OCI-LY3 (cell line): Measurements from ENCODE around the gene NECAP2.
"Not testable (repeated sequence)": the region's sequence is repeated elsewhere in the genome, so short reads cannot be mapped to it uniquely, and the experiment has no call there.

ENCODE experiments used
- H2AFZ ChIP-seq: fragments of 200-600, 300-600 bp; shearing (Covaris generic); 2 replicates; pipeline ENCODE4 v1.6.0; 2014; ENCODE audit warnings: antibody characterized with exemption, low read depth, low read length
- H3K27ac ChIP-seq: fragments of 200-600, 300-600 bp; sonication (generic); 2 replicates; pipeline ENCODE4 v1.5.1; 2014; ENCODE audit warnings: mild to moderate bottlenecking, low read length, moderate library complexity, mixed read lengths
- H3K27me3 ChIP-seq: fragments of 200-600, 300-600 bp; sonication (generic); 2 replicates; pipeline ENCODE4 v1.6.1; 2014; ENCODE audit warnings: low read depth, low read length, mixed read lengths
- H3K36me3 ChIP-seq: fragments of 200-600, 300-600 bp; sonication (generic); replicated peaks from 2 replicates; pipeline ENCODE3; 2014; ENCODE audit warnings: low read depth, low read length, mixed read lengths
- H3K4me1 ChIP-seq: fragments of 300-600, 200-600 bp; sonication (generic); 2 replicates; pipeline ENCODE4 v1.6.1; 2014; ENCODE audit warnings: low read length, mixed read lengths
- H3K4me2 ChIP-seq: fragments of 200-600, 300-600 bp; sonication (generic); 2 replicates; pipeline ENCODE4 v1.6.1; 2014; ENCODE audit warnings: low read length, mixed read lengths
- H3K4me3 ChIP-seq: fragments of 300-600, 200-600 bp; sonication (generic); 2 replicates; pipeline ENCODE4 v1.5.1; 2014; ENCODE audit warnings: antibody characterized with exemption, mild to moderate bottlenecking, low read length, moderate library complexity
- H3K79me2 ChIP-seq: fragments of 300-600, 200-600 bp; shearing (Covaris generic); 2 replicates; pipeline ENCODE4 v1.6.1; 2014; ENCODE audit warnings: mild to moderate bottlenecking, low read length, mixed read lengths
- H3K9ac ChIP-seq: fragments of 300-600, 200-600 bp; shearing (Covaris generic); 2 replicates; pipeline ENCODE4 v1.6.0; 2014; ENCODE audit warnings: mild to moderate bottlenecking, low read length, moderate library complexity
- H3K9me3 ChIP-seq: fragments of 200-600, 300-600 bp; shearing (Covaris generic); 2 replicates; pipeline ENCODE4 v1.6.1; 2014; ENCODE audit warnings: low read length, mixed read lengths; ENCODE audit not compliant: insufficient read depth
- H4K20me1 ChIP-seq: fragments of 200-600, 300-600 bp; sonication (generic); 2 replicates; pipeline ENCODE4 v1.6.1; 2016; ENCODE audit warnings: low read length, mixed read lengths; ENCODE audit not compliant: insufficient read depth
- CTCF ChIP-seq: fragments of 200-600, 300-600 bp; sonication (generic); IDR thresholded peaks from 2 replicates; pipeline ENCODE4 v1.5.1; 2014; ENCODE audit warnings: antibody characterized with exemption, low read length, low read depth
- EZH2phosphoT487 ChIP-seq: fragments of 200-600 bp; shearing (Covaris generic); IDR thresholded peaks from 2 replicates; pipeline ENCODE4 v1.6.1; 2018; ENCODE audit warnings: antibody characterized with exemption, mixed run types, low read depth

Gene NECAP2

GRCh38 chr1:16449065-16449464 lies 8.5 kb downstream of the NECAP2 start:
- H3K79me2 ChIP-seq: peaks cover 9% of the 10 kb centered on the region; the same call in 1 of the 2 replicates
- no peak overlapping the region for H3K4me2 ChIP-seq

GRCh38 chr1:16449666-16450065 lies 9.1 kb downstream of the NECAP2 start:
- Histone ChIP-seq H2AFZ (no peak overlapping the region), H3K9me3 (no peaks in the 10 kb centered on the region), H3K79me2 (peaks cover 9% of the 10 kb centered on the region; the same call in 1 of the 2 replicates), H3K9ac (no peak overlapping the region), H3K27ac (peak overlapping the region; percentile 80; the same call in 1 of the 2 replicates), H3K4me1 (peaks cover 28% of the 10 kb centered on the region), H3K4me3 (no peak overlapping the region), H4K20me1 (no peaks in the 10 kb centered on the region), H3K27me3 (no peaks in the 10 kb centered on the region), H3K36me3 (peaks cover 21% of the 10 kb centered on the region), H3K4me2 (no peak overlapping the region)
- TF ChIP-seq CTCF (no peak), EZH2phosphoT487 (no peak)

More at GRCh38 chr1:16449065-16449464, 8.5 kb downstream of the NECAP2 start:
- Histone ChIP-seq H3K9me3 (no peaks in the 10 kb centered on the region), H3K4me3 (no peak overlapping the region), H3K4me1 (peaks cover 28% of the 10 kb centered on the region), H4K20me1 (no peaks in the 10 kb centered on the region), H2AFZ (no peak overlapping the region), H3K9ac (no peak overlapping the region), H3K27me3 (no peaks in the 10 kb centered on the region), H3K36me3 (peaks cover 26% of the 10 kb centered on the region), H3K27ac (no peak overlapping the region)
- TF ChIP-seq CTCF: no peak
- TF ChIP-seq EZH2phosphoT487: no peak

- peaks cover 16% of the 10 kb centered on the region for H3K36me3 ChIP-seq
- H3K4me1 ChIP-seq: peaks cover 37% of the 10 kb centered on the region
- no peak overlapping the region for H3K9ac ChIP-seq
- peak overlapping the region; percentile 69 for H3K4me2 ChIP-seq
- no peak overlapping the region for H2AFZ ChIP-seq
- peak overlapping the region; percentile 80 for H3K27ac ChIP-seq
- TF ChIP-seq EZH2phosphoT487: no peak
- TF ChIP-seq CTCF: no peak
- H4K20me1 ChIP-seq: no peaks in the 10 kb centered on the region
- no peaks in the 10 kb centered on the region for H3K27me3 ChIP-seq
- H3K4me3 ChIP-seq: peak overlapping the region; percentile 50
- peaks cover 6% of the 10 kb centered on the region; the same call in 1 of the 2 replicates for H3K79me2 ChIP-seq
- H3K9me3 ChIP-seq: no peaks in the 10 kb centered on the region
These were observed 10.4 kb downstream of the NECAP2 start for GRCh38 chr1:16450863-16451481.

- H2AFZ ChIP-seq: no peak overlapping the region
- peak overlapping the region; percentile 69 for H3K4me2 ChIP-seq
- peak overlapping the region; percentile 80 for H3K27ac ChIP-seq
- H3K9me3 ChIP-seq: no peaks in the 10 kb centered on the region
- H3K4me3 ChIP-seq: peak overlapping the region; percentile 50
- H3K9ac ChIP-seq: peak overlapping the region; percentile 61
- H3K4me1 ChIP-seq: peaks cover 41% of the 10 kb centered on the region
- H3K36me3 ChIP-seq: peaks cover 19% of the 10 kb centered on the region
- H3K79me2 ChIP-seq: peaks cover 6% of the 10 kb centered on the region; the same call in 1 of the 2 replicates
- no peak for TF ChIP-seq EZH2phosphoT487
- no peak for TF ChIP-seq CTCF
- H4K20me1 ChIP-seq: no peaks in the 10 kb centered on the region
- no peaks in the 10 kb centered on the region for H3K27me3 ChIP-seq
These were observed 11.5 kb downstream of the NECAP2 start for GRCh38 chr1:16451841-16452528.

GRCh38 chr1:16454909-16455308 lies 14.4 kb downstream of the NECAP2 start:
- not testable (repeated sequence) for H3K79me2 ChIP-seq, H4K20me1 ChIP-seq, H2AFZ ChIP-seq, H3K4me2 ChIP-seq, H3K27me3 ChIP-seq, H3K27ac ChIP-seq, H3K9ac ChIP-seq, H3K4me3 ChIP-seq, H3K9me3 ChIP-seq
- Histone ChIP-seq H3K4me1 (peaks cover 39% of the 10 kb centered on the region), H3K36me3 (peaks cover 25% of the 10 kb centered on the region)

GRCh38 chr1:16456151-16456550 lies 15.6 kb downstream of the NECAP2 start:
- H3K27me3 ChIP-seq, H3K4me3 ChIP-seq, H3K27ac ChIP-seq, H3K9ac ChIP-seq, H4K20me1 ChIP-seq, H2AFZ ChIP-seq, H3K9me3 ChIP-seq, H3K79me2 ChIP-seq: not testable (repeated sequence)
- Histone ChIP-seq H3K4me1 (peaks cover 27% of the 10 kb centered on the region), H3K4me2 (peak overlapping the region; percentile 9; the same call in 1 of the 2 replicates), H3K36me3 (peaks cover 17% of the 10 kb centered on the region)
